PFSK-1 (cell line): Measurements from ENCODE around the gene COL11A2.

Experiments used
- POLR2AphosphoS5 ChIP-seq: IDR thresholded peaks from 2 replicates; pipeline ENCODE4 v1.6.1; 2012; ENCODE audit warnings: low read depth, mild to moderate bottlenecking, control low read depth, low read length, moderate library complexity
- TF ChIP-seq, protein P1 (sequence below), 2 experiments: IDR thresholded peaks; 2 replicates each; pipeline versions ENCODE4 v1.6.1 to v1.8.0; 2011 to 2012; ENCODE audit warnings: low read depth in 2 of 2, low read length in 2 of 2, control low read depth in 1 of 2, inconsistent platforms in 1 of 2, mild to moderate bottlenecking in 1 of 2, moderate library complexity in 1 of 2; ENCODE audit not compliant: insufficient read depth in 1 of 2

DNA sequence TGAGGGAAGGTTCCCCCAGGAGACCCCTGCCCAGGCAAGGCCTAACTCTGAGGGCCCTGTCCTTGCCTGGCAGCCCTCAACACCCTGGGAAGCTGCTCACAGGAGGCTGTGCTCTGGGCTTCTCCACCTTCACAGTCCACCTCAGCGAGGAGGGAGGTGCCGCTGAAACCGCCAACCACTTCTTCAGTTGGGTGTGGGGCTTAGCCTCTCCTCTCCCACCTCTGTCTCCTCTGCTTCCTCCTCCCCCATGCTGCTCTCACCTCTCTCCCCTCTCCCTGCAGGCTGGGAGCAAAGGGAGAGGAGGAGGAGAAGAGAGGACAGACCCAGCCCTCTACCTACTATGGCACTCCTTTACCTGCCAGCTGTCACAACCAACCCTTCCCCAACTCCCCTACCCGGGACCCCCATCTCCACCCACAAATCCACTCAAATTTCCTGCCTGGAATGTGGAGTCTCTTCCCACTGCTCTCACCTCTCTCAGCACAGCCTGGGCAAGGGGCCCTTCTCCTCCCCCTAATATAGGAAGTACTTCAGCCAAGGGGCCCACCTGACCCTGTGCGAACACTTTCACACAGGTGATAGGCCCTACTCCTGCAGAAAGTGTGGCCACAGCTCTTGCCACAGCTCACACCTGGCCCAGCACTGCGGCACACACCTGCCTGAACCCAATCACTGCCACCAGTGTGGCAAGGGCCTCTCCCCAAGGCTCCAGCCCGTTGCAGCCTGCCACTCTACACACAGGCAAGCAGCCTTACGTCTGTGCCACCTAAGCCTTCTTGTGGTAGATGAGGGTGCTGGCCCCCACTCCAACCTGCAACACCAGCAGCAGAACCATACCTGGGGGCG lies 23.2 kb upstream of the COL11A2 start:
- TF ChIP-seq POLR2AphosphoS5: no peak
- TF ChIP-seq, protein P1, sequence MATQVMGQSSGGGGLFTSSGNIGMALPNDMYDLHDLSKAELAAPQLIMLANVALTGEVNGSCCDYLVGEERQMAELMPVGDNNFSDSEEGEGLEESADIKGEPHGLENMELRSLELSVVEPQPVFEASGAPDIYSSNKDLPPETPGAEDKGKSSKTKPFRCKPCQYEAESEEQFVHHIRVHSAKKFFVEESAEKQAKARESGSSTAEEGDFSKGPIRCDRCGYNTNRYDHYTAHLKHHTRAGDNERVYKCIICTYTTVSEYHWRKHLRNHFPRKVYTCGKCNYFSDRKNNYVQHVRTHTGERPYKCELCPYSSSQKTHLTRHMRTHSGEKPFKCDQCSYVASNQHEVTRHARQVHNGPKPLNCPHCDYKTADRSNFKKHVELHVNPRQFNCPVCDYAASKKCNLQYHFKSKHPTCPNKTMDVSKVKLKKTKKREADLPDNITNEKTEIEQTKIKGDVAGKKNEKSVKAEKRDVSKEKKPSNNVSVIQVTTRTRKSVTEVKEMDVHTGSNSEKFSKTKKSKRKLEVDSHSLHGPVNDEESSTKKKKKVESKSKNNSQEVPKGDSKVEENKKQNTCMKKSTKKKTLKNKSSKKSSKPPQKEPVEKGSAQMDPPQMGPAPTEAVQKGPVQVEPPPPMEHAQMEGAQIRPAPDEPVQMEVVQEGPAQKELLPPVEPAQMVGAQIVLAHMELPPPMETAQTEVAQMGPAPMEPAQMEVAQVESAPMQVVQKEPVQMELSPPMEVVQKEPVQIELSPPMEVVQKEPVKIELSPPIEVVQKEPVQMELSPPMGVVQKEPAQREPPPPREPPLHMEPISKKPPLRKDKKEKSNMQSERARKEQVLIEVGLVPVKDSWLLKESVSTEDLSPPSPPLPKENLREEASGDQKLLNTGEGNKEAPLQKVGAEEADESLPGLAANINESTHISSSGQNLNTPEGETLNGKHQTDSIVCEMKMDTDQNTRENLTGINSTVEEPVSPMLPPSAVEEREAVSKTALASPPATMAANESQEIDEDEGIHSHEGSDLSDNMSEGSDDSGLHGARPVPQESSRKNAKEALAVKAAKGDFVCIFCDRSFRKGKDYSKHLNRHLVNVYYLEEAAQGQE (IDR thresholded peaks at IDR 0.05; ENCODE audit: insufficient read depth in 1 of 2, low read depth in 2 of 2, low read length in 2 of 2): no peak
